ENCODE results near the gene RANBP9.

DNA sequence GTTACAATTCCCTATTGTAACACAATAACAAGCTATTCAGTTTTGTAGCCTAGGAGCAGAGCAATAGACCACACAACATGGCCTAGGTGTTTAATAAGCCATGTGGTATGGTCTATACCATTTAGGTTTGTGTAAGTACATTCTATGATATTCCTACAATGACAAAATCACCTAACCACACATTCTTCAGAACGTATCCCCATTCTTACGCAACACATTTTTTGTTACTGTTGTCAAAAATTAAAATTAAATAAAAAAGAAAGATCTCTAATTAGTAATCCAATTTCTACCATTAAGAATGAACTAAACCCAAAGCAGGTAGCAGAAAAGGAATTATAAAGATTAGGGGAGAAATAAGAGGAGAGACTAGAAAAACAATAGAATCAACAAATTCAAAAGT, 44.0 kb downstream of the RANBP9 start:
- TF ChIP-seq GATA2 (IDR thresholded peaks at IDR 0.05; ENCODE audit: low read depth, low read length) (no peak), GATA3 (IDR thresholded peaks at IDR 0.05; ENCODE audit: low read depth, low read length) (no peak)

All from SH-SY5Y (cell line).